ENCODE data around the gene SEPTIN12.

SEPTIN12 gene

DNA sequence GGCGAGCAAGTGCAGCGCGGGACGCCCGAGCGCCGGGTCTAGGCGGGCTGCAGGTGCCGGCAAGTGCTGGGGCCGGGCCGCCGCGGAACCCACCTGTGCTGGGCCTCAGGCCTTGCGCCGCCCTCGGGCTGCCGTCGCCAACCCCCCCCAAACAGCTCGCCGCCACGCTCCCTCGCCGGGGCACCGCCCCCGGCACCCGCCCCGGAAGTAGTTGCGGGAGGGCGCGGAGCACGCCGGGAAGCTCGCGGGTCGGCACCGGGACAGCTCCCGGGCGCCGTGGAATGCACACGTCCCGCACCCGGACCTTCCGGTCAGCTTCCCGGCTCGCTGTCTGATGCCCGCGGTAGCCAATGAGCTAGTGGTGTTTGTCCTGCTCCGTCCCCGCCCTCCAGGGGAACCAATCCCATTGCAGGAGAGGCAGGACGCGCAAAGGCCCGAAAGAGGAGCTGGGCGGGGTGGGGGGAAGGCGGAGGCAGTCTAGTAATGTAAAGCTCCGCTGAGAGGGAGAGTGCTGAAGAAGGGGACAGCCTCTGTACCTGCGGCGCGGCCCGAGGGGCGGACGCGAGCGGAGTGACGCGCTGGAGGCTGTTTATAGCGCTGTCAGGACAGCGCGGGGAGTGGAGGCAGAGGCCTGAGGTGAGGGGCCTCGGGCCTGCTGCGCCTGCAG is 53.9 kb downstream of the SEPTIN12 start, which contains the start of the genes ANKS3 and DNAAF8:
ANKS3 (minus strand) TSS at position 209 of the 667 bp plus-strand sequence. CDS start 4,122 bp downstream, outside the sequence.
DNAAF8 (plus strand) TSS at position 475 of the 667 bp plus-strand sequence. CDS start 1,978 bp downstream, outside the sequence.
- DNase-seq (ENCODE audit: low spot score): peak; percentile 95
- peak; percentile 75 for FAIRE-seq

GRCh38 chr16:4733747-4734062 is 54.4 kb downstream of the SEPTIN12 start:
- FAIRE-seq: no peak
- DNase-seq (ENCODE audit: low spot score): no peak

DNA sequence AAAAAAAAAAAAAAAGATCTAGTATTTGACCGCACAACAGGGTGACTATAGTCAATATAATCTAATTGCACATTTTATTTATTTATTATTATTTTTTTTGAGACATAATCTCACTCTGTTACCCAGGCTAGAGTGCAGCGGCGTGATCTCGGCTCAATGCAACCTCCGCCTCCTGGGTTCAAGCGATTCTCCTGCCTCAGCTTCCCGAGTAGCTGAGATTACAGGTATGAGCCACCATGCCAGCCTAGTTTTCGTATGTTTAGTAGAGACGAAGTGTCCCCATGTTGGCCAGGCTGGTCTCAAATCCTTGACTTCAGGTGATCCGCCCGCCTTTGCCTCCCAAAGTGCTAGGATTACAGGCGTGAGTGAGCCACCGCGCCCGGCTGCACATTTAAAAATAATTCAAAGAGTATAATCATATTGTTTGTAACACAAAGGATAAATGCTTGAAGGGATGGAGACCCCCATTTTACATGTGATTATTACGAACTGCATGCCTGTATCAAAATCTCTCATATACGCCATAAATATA is 54.9 kb downstream of the SEPTIN12 start:
- FAIRE-seq (no peak), DNase-seq (ENCODE audit: low spot score) (no peak)

DNA sequence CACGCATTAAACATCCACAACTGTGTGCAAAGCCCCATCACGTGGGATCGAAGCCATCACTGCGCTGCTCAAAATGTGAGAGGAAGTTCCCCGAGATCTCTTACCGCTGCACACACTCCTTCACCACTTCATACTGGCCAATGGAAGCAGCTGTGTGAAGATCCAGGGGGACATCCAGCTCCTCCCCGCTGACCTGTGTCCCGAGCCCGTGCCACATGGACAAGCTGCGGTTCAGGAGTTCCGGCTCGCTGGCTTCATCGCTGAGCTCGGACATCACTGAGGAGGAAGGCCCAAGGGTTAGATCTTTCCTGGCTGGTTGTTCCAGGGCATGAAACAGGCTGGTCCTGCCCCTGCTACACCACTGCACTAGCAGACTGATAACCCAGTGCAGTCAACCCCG is 58.3 kb downstream of the SEPTIN12 start:
- FAIRE-seq (no peak), DNase-seq (ENCODE audit: low spot score) (no peak)

GRCh38 chr16:4728676-4729075 is 59.5 kb downstream of the SEPTIN12 start:
- FAIRE-seq (no peak), DNase-seq (ENCODE audit: low spot score) (no peak)
